CD14-positive monocyte (primary cell): ENCODE measurements around the gene ANTXR1. TPM values are rescaled to one million over a fixed set of nuclear protein-coding genes. Genes with fewer than 3 reads are reported as not detected.

Experiments used
- DNase-seq, 3 donors: peaks; one replicate each; pipeline ENCODE4 v3.0.0-alpha.2; 2011 to 2022
- H2AFZ ChIP-seq: 2 replicates; pipeline ENCODE4 v1.6.0; 2012; ENCODE audit warnings: mild to moderate bottlenecking, low read depth, low read length, inconsistent platforms; ENCODE audit not compliant: insufficient read depth, poor library complexity, severe bottlenecking
- H3K27ac ChIP-seq, 2 donors: 1 replicate in 1 of 2; 2 replicates in 1 of 2; pipeline ENCODE4 v1.5.1; 2012 to 2013; ENCODE audit warnings: low read length in 2 of 2, control low read depth in 1 of 2, inconsistent platforms in 1 of 2, low read depth in 1 of 2, mild to moderate bottlenecking in 1 of 2
- H3K27me3 ChIP-seq, 2 donors: one replicate each; pipeline versions ENCODE4 v1.6.0 to v1.6.1; 2011 to 2013; ENCODE audit warnings: low read length in 2 of 2; ENCODE audit not compliant: control insufficient read depth in 2 of 2, insufficient read depth in 2 of 2
- H3K36me3 ChIP-seq, 2 donors: replicated peaks in 1 of 2; 1 replicate in 1 of 2; 2 replicates in 1 of 2; pipeline versions ENCODE4 v1.5.1 to v1.6.1; 2012 to 2013; ENCODE audit warnings: low read length in 2 of 2, control low read depth in 1 of 2, inconsistent platforms in 1 of 2, mild to moderate bottlenecking in 1 of 2; ENCODE audit not compliant: insufficient read depth in 2 of 2, control insufficient read depth in 1 of 2
- H3K4me1 ChIP-seq, 2 donors: 1 replicate in 1 of 2; 2 replicates in 1 of 2; pipeline versions ENCODE4 v1.5.1 to v1.6.1; 2012 to 2013; ENCODE audit warnings: low read length in 2 of 2, control low read depth in 1 of 2, inconsistent platforms in 1 of 2, mild to moderate bottlenecking in 1 of 2, moderate library complexity in 1 of 2; ENCODE audit not compliant: insufficient read depth in 2 of 2, control insufficient read depth in 1 of 2
- H3K4me2 ChIP-seq: replicated peaks from 2 replicates; pipeline ENCODE3; 2012; ENCODE audit warnings: low read length, moderate library complexity, mild to moderate bottlenecking; ENCODE audit not compliant: poor library complexity, severe bottlenecking; ENCODE audit errors: extremely low read depth
- H3K4me3 ChIP-seq, 3 experiments: fragments of 200-600 bp in 1 of 3; sonication (generic) in 1 of 3; replicated peaks in 1 of 3; 1 replicate in 2 of 3; 2 replicates in 1 of 3; pipeline ENCODE4 v1.5.1; 2011 to 2013; ENCODE audit warnings: low read length in 3 of 3, mild to moderate bottlenecking in 3 of 3, control low read depth in 2 of 3, low read depth in 2 of 3, inconsistent platforms in 1 of 3, moderate library complexity in 1 of 3
- H3K79me2 ChIP-seq: 2 replicates; pipeline ENCODE4 v1.6.0; 2012; ENCODE audit warnings: mild to moderate bottlenecking, control low read depth, inconsistent platforms, low read length, moderate library complexity; ENCODE audit not compliant: insufficient read depth
- H3K9ac ChIP-seq: 2 replicates; pipeline ENCODE4 v1.6.0; 2017; ENCODE audit warnings: low read length, mild to moderate bottlenecking; ENCODE audit not compliant: insufficient read depth, poor library complexity, severe bottlenecking
- H3K9me3 ChIP-seq, 2 donors: replicated peaks in 1 of 2; 1 replicate in 1 of 2; 2 replicates in 1 of 2; pipeline versions ENCODE4 v1.5.1 to v1.6.1; 2012 to 2013; ENCODE audit warnings: low read length in 2 of 2, control low read depth in 1 of 2; ENCODE audit not compliant: control insufficient read depth in 1 of 2, insufficient read depth in 1 of 2
- H4K20me1 ChIP-seq: 2 replicates; pipeline ENCODE4 v1.6.0; 2012; ENCODE audit warnings: mild to moderate bottlenecking, low read length, control low read depth, moderate library complexity; ENCODE audit not compliant: insufficient read depth
- H3K27ac Mint-ChIP-seq, 7 donors: one replicate each; pipeline ENCODE4 v1.8.0; 2020; ENCODE audit warnings: mild to moderate bottlenecking in 7 of 7, mixed read lengths in 7 of 7, moderate library complexity in 6 of 7, inconsistent platforms in 2 of 7
- H3K27me3 Mint-ChIP-seq, 3 donors: one replicate each; pipeline ENCODE4 v1.8.0; 2021 to 2022; ENCODE audit warnings: low read depth in 3 of 3, mild to moderate bottlenecking in 3 of 3, mixed read lengths in 3 of 3, moderate library complexity in 3 of 3, inconsistent platforms in 1 of 3
- H3K36me3 Mint-ChIP-seq, 2 donors: one replicate each; pipeline ENCODE4 v1.8.0; 2020; ENCODE audit warnings: mixed read lengths in 2 of 2, inconsistent platforms in 1 of 2, mild to moderate bottlenecking in 1 of 2
- H3K4me1 Mint-ChIP-seq: one replicate; pipeline ENCODE4 v1.8.0; 2020; ENCODE audit warnings: mild to moderate bottlenecking, mixed read lengths
- H3K4me3 Mint-ChIP-seq, 2 donors: one replicate each; pipeline ENCODE4 v1.8.0; 2020; ENCODE audit warnings: mild to moderate bottlenecking in 2 of 2, mixed read lengths in 2 of 2, moderate library complexity in 1 of 2
- H3K9me3 Mint-ChIP-seq, 7 donors: one replicate each; pipeline ENCODE4 v1.8.0; 2020 to 2022; ENCODE audit warnings: mixed read lengths in 7 of 7, mild to moderate bottlenecking in 6 of 7, moderate library complexity in 6 of 7, inconsistent platforms in 2 of 7
- WGBS: methylation state at CpG from one replicate; pipeline ENCODE4 v1.1.5; 2013; ENCODE audit warnings: missing lambda C conversion rate; ENCODE audit not compliant: insufficient coverage; 5-methylcytosine and 5-hydroxymethylcytosine counted together
- intact Hi-C, 2 donors: fragments of 100-400 bp; cut with micrococcal nuclease; formaldehyde crosslinking; loops; one replicate each; pipeline versions ENCODE4 v1.15.0 to v1.15.1; 2023
- polyA plus RNA-seq, 3 donors: library from polyadenylated mRNA; depleted of rRNA in 1 of 3; unstranded in 2 of 3; stranded (reverse) in 1 of 3; fragments of 300-500 nt in 2 of 3; fragments of >200 nt in 1 of 3; fragmentation: Illumina TruSeq in 2 of 3; gene quantifications; 1 replicate in 2 of 3; 2 replicates in 1 of 3; pipeline ENCODE4 v1.2.3, GENCODE V29; 2012 to 2021
- TF ChIP-seq, protein P1 (sequence below): fragments of 200-600 bp; IDR thresholded peaks from one replicate; pipeline ENCODE4 v1.8.0; 2022; ENCODE audit warnings: antibody characterized with exemption, mild to moderate bottlenecking

ANTXR1 gene
- polyA plus RNA-seq, 3 donors: not detected

DNA sequence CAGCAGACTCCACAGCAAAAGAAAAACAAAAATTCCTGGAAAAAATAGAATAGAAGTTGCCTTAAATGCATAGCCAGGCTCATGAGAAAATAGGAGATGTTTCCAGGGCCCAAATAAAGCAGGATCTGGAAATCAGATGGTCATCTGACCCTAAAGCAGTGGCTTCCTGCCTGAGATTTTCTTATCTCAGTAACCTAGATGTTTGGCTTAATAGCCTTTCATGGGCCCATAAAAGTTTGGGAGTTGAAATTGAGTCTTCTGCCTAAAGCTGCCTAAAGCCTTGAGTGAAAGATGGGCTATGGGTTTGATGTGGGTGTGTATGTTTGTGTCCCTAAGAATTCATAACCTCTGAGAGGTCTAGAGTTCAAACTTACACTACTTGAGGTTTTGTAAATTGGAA lies 149.1 kb downstream of the ANTXR1 start:
- Histone ChIP-seq H3K4me1 (peaks cover 59 to 67% of the 10 kb centered on the region in 2 donors), H3K79me2 (no peaks in the 10 kb centered on the region), H3K36me3 (no peaks in the 10 kb centered on the region), H2AFZ (no peak overlapping the region), H3K27ac (peak overlapping the region; percentile 22 to 83), H3K4me2 (peak overlapping the region; percentile 70), H3K9ac (peak overlapping the region; percentile 9), H3K9me3 (no peaks in the 10 kb centered on the region), H4K20me1 (no peaks in the 10 kb centered on the region), H3K27me3 (no peaks in the 10 kb centered on the region), H3K4me3 (peak overlapping the region in 1 of 3 experiments; percentile 57)
- peaks cover 57% of the 10 kb centered on the region for H3K4me1 Mint-ChIP-seq
- intact Hi-C loops: no loop called here
- H3K36me3 Mint-ChIP-seq: peaks cover 0 to 4% of the 10 kb centered on the region in 2 donors
- no peak for DNase-seq
- H3K4me3 Mint-ChIP-seq: no peak overlapping the region
- H3K9me3 Mint-ChIP-seq: peaks cover 0 to 2% (median 0%) of the 10 kb centered on the region in 7 donors
- H3K27ac Mint-ChIP-seq: peak overlapping the region; percentile 40 to 99 (median 95)
- H3K27me3 Mint-ChIP-seq: peaks cover 0 to 2% (median 0%) of the 10 kb centered on the region in 3 donors
- TF ChIP-seq, protein P1, sequence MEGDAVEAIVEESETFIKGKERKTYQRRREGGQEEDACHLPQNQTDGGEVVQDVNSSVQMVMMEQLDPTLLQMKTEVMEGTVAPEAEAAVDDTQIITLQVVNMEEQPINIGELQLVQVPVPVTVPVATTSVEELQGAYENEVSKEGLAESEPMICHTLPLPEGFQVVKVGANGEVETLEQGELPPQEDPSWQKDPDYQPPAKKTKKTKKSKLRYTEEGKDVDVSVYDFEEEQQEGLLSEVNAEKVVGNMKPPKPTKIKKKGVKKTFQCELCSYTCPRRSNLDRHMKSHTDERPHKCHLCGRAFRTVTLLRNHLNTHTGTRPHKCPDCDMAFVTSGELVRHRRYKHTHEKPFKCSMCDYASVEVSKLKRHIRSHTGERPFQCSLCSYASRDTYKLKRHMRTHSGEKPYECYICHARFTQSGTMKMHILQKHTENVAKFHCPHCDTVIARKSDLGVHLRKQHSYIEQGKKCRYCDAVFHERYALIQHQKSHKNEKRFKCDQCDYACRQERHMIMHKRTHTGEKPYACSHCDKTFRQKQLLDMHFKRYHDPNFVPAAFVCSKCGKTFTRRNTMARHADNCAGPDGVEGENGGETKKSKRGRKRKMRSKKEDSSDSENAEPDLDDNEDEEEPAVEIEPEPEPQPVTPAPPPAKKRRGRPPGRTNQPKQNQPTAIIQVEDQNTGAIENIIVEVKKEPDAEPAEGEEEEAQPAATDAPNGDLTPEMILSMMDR: no peak

DNA sequence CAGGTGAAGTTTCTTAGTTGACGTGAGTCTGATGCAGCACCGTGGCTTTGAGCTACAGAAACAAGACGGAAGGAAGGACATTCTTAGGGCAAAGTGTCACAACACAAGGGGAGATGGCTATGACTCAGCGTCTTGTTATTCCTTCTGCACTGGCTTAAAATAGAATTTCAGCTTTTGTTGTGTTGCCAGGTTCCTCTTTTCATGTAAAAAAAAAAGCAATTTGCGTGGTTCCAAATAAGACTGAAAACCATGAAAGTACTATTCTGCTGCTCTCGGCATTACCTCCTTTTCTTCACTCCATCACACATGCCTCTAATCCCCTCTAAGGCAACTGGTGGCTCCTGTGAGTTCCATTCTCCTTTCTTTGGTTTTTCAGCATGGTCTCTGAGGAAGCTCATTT lies 150.1 kb downstream of the ANTXR1 start:
- H3K4me3 ChIP-seq: peak overlapping the region in 2 of 3 experiments; percentile 33 to 57
- peak; percentile 86 to 97 (median 94) for DNase-seq
- Mint-ChIP-seq H3K4me3 (peak overlapping the region; percentile 73 to 94), H3K27me3 (peaks cover 0 to 2% (median 0%) of the 10 kb centered on the region in 3 donors), H3K9me3 (peaks cover 0 to 2% (median 0%) of the 10 kb centered on the region in 7 donors), H3K36me3 (peaks cover 0 to 4% of the 10 kb centered on the region in 2 donors), H3K27ac (peak overlapping the region; percentile 86 to 99 (median 97)), H3K4me1 (peaks cover 57% of the 10 kb centered on the region)
- no peaks in the 10 kb centered on the region for H3K27me3 ChIP-seq
- peak overlapping the region; percentile 13 for H3K9ac ChIP-seq
- H3K79me2 ChIP-seq: no peaks in the 10 kb centered on the region
- H2AFZ ChIP-seq: peak overlapping the region; percentile 55
- H3K9me3 ChIP-seq: no peaks in the 10 kb centered on the region
- peaks cover 59 to 67% of the 10 kb centered on the region in 2 donors for H3K4me1 ChIP-seq
- peak overlapping the region; percentile 38 to 83 for H3K27ac ChIP-seq
- H3K4me2 ChIP-seq: peak overlapping the region; percentile 70
- H3K36me3 ChIP-seq: no peaks in the 10 kb centered on the region
- TF ChIP-seq, protein P1: no peak
- intact Hi-C loops: no loop called here
- WGBS: 0% methylated on average over 5 of the region's 6 CpGs
- no peaks in the 10 kb centered on the region for H4K20me1 ChIP-seq
